ENCODE measurements around the gene CD99.

Gene CD99

GRCh38 chrX:2765549-2765830 lies 74.4 kb downstream of the CD99 start:
- Histone ChIP-seq H3K9me3 (ENCODE audit: insufficient read depth, low read depth, low read length) (no peaks in the 10 kb centered on the region), H3K4me3 (ENCODE audit: low read length, poor library complexity, severe bottlenecking) (no peak overlapping the region), H2AFZ (ENCODE audit: low read length) (no peak overlapping the region), H3K79me2 (ENCODE audit: insufficient read depth, low read length) (no peaks in the 10 kb centered on the region), H3F3A (ENCODE audit: low read depth) (no peaks in the 10 kb centered on the region), H3K36me3 (ENCODE audit: insufficient read depth, low read length) (no peaks in the 10 kb centered on the region), H4K20me1 (ENCODE audit: insufficient read depth, low read length, poor library complexity, severe bottlenecking) (no peaks in the 10 kb centered on the region), H3K4me2 (ENCODE audit: low read depth, low read length, poor library complexity, severe bottlenecking) (no peak overlapping the region), H3K9ac (ENCODE audit: low read depth, low read length, poor library complexity, severe bottlenecking) (no peak overlapping the region), H3K4me1 (ENCODE audit: insufficient read depth, low read length, poor library complexity, severe bottlenecking) (no peaks in the 10 kb centered on the region), H3K9me2 (replicated peaks; ENCODE audit: low read depth, low read length) (no peaks in the 10 kb centered on the region), H3K27me3 (ENCODE audit: insufficient read depth, low read length, poor library complexity, severe bottlenecking) (no peaks in the 10 kb centered on the region)
- TF ChIP-seq CTCF (conservative IDR thresholded peaks at IDR 0.05; ENCODE audit: low read length) = no peak
- TF ChIP-seq EZH2phosphoT487 (IDR thresholded peaks at IDR 0.05; ENCODE audit: borderline replicate concordance) = no peak

GRCh38 chrX:2766906-2767305 lies 75.8 kb downstream of the CD99 start:
- H3K4me2 ChIP-seq (ENCODE audit: low read depth, low read length, poor library complexity, severe bottlenecking) = no peak overlapping the region
- no peaks in the 10 kb centered on the region for H3K9me2 ChIP-seq (replicated peaks; ENCODE audit: low read depth, low read length)
- TF ChIP-seq EZH2phosphoT487 (IDR thresholded peaks at IDR 0.05; ENCODE audit: borderline replicate concordance) = no peak
- no peak for TF ChIP-seq CTCF (conservative IDR thresholded peaks at IDR 0.05; ENCODE audit: low read length)
- H4K20me1 ChIP-seq (ENCODE audit: insufficient read depth, low read length, poor library complexity, severe bottlenecking) = no peaks in the 10 kb centered on the region
- H3K36me3 ChIP-seq (ENCODE audit: insufficient read depth, low read length) = no peaks in the 10 kb centered on the region
- H3K4me3 ChIP-seq (ENCODE audit: low read length, poor library complexity, severe bottlenecking) = no peak overlapping the region
- H3K79me2 ChIP-seq (ENCODE audit: insufficient read depth, low read length) = no peaks in the 10 kb centered on the region
- no peaks in the 10 kb centered on the region for H3K27me3 ChIP-seq (ENCODE audit: insufficient read depth, low read length, poor library complexity, severe bottlenecking)
- no peak overlapping the region for H2AFZ ChIP-seq (ENCODE audit: low read length)
- no peak overlapping the region for H3K9ac ChIP-seq (ENCODE audit: low read depth, low read length, poor library complexity, severe bottlenecking)
- no peaks in the 10 kb centered on the region for H3K9me3 ChIP-seq (ENCODE audit: insufficient read depth, low read depth, low read length)
- no peaks in the 10 kb centered on the region for H3F3A ChIP-seq (ENCODE audit: low read depth)
- no peaks in the 10 kb centered on the region for H3K4me1 ChIP-seq (ENCODE audit: insufficient read depth, low read length, poor library complexity, severe bottlenecking)

GRCh38 chrX:2767631-2768455 lies 76.7 kb downstream of the CD99 start:
- Histone ChIP-seq H3K9me3 (ENCODE audit: insufficient read depth, low read depth, low read length) (no peaks in the 10 kb centered on the region), H3K4me2 (ENCODE audit: low read depth, low read length, poor library complexity, severe bottlenecking) (no peak overlapping the region), H3K4me3 (ENCODE audit: low read length, poor library complexity, severe bottlenecking) (no peak overlapping the region), H3K79me2 (ENCODE audit: insufficient read depth, low read length) (no peaks in the 10 kb centered on the region), H3K9ac (ENCODE audit: low read depth, low read length, poor library complexity, severe bottlenecking) (no peak overlapping the region), H3K36me3 (ENCODE audit: insufficient read depth, low read length) (no peaks in the 10 kb centered on the region), H3K9me2 (replicated peaks; ENCODE audit: low read depth, low read length) (no peaks in the 10 kb centered on the region), H3K27me3 (ENCODE audit: insufficient read depth, low read length, poor library complexity, severe bottlenecking) (no peaks in the 10 kb centered on the region), H2AFZ (ENCODE audit: low read length) (no peak overlapping the region), H4K20me1 (ENCODE audit: insufficient read depth, low read length, poor library complexity, severe bottlenecking) (no peaks in the 10 kb centered on the region), H3K4me1 (ENCODE audit: insufficient read depth, low read length, poor library complexity, severe bottlenecking) (no peaks in the 10 kb centered on the region), H3F3A (ENCODE audit: low read depth) (no peaks in the 10 kb centered on the region)
- TF ChIP-seq EZH2phosphoT487 (IDR thresholded peaks at IDR 0.05; ENCODE audit: borderline replicate concordance) (no peak), CTCF (conservative IDR thresholded peaks at IDR 0.05; ENCODE audit: low read length) (no peak)
